Measurements from ENCODE around the gene ACCS.

DNA sequence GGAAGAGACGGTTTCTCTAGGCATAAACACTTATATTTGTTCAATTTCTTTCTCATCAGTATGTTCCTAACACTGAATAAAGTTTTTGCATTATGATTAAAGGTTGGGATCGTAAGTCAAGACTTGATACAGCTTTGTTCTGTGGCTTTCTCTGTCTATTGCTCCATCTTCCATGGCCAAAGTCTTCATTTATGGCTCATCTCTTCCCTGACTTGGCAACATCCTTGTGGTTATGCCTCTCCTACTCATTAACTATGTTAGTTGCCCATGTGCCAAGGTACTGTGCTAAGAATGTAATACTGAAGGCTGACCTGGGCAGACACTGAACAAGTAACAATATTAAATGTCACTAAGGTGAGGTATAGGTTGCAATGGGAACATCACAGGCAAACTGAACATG is 19.9 kb upstream of the ACCS start:
- TF ChIP-seq, protein P1, sequence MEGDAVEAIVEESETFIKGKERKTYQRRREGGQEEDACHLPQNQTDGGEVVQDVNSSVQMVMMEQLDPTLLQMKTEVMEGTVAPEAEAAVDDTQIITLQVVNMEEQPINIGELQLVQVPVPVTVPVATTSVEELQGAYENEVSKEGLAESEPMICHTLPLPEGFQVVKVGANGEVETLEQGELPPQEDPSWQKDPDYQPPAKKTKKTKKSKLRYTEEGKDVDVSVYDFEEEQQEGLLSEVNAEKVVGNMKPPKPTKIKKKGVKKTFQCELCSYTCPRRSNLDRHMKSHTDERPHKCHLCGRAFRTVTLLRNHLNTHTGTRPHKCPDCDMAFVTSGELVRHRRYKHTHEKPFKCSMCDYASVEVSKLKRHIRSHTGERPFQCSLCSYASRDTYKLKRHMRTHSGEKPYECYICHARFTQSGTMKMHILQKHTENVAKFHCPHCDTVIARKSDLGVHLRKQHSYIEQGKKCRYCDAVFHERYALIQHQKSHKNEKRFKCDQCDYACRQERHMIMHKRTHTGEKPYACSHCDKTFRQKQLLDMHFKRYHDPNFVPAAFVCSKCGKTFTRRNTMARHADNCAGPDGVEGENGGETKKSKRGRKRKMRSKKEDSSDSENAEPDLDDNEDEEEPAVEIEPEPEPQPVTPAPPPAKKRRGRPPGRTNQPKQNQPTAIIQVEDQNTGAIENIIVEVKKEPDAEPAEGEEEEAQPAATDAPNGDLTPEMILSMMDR (IDR thresholded peaks at IDR 0.05; ENCODE audit: poor library complexity), result no peak
- no peak for TF ChIP-seq EZH2 (IDR thresholded peaks at IDR 0.05; ENCODE audit: borderline replicate concordance)
- no peak for TF ChIP-seq EZH2phosphoT487 (IDR thresholded peaks at IDR 0.05; ENCODE audit: low read depth, severe bottlenecking, unreplicated experiment)
